HG02840 (cell line): ENCODE measurements around the gene IHH.

ENCODE experiments used
- ATAC-seq: cut with Tn5 transposase; IDR thresholded peaks from one replicate; pipeline ENCODE4 v1.9.1; 2021; ENCODE audit warnings: mild to moderate bottlenecking, moderate library complexity, moderate number of reproducible peaks; ENCODE audit not compliant: unreplicated experiment, low FRiP score

Gene IHH

DNA sequence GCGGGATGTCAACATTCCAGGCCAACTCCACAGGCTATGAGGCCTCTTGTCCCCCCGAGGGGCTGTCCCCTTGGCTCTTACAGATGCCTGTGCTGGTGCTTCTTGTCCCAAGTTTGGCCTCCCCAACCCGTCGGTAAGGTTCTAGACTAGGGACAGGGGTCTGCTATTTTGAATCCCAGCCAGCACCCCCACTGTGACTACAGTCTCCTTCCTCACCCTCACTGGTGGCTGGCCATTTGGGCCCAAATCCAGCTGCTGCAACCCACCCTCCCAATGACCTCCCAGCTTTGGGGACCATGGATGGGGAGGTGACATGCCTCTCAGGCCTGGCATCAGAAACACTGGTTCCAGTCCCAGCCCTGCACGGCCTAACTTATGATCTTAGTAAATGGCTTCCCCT is 38.1 kb downstream of the IHH start:
- ATAC-seq: no peak

DNA sequence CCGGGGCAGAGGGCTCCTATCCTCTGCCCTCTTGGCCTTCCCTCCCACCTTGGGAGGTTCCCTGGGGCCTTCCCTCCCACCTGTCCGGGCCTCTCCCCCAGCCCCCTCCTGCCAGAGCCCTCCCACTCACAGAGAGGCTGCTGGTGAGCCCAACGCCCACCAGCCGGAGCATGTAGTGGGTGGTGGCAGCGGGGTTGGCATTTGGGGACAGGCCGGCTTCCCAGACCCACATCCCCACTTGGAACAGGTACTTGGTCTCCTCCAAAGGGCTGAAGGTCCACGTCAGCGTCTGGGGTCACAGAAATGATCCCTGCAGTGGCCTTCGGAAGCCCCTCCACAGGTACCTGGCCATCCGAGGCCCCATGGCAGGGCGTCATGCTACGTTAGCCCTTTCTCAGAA is 38.7 kb downstream of the IHH start:
- no peak for ATAC-seq

DNA sequence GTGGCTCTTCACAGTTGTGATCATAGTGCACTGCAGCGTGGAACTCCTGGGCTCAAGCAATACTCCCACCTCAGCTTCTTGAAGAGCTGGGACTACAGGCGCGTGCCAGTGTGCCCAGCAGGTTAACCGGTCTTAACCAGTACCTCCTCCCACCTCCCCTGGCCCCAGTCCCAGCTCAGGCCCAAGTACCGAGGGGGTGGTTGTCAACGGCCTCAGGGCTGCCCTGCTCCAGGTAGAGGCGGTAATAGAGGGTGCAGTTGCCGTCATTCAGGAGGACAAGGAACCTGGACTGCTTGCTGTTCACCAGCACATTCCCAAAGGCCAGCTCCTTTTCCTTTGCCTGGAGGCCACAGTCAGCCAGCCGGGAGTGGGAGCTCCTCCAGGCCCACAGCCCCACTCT is 39.1 kb downstream of the IHH start:
- no peak for ATAC-seq

DNA sequence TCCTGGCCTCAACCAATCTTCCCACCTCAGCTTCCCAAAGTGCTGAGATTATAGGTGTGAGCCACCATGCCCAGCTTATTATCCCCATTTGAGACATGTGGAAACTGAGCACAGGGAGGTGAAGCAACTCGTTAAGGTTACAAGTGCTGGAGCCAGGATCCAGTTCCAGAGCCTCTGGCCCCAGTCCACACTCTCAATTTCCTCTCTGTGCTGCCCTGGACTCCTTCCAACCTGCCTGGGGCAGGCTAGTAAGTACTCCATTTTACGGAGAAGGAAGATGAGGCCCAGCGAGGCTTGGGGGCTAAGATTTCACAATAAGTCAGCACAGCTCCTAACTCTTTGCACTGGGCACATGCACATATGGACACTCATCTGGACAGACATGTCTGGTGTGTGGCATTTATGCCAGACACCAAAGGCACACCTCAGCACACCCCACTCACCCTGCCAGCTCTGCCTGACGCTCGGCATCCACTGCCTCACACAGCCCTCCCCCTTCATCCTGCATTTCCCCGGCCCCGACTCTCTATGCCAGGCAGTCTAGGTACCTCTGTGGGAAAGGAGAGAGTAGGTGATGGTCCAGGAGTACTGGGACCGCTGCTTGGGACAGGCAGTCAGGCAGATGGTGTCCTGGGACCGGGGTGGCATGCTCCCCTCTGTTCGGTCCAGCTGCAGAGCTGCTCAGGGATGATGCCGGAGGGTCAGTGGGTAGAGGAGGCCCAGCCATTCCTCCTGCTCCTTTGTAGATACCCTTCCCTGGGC is 39.9 kb downstream of the IHH start:
- ATAC-seq: no peak

DNA sequence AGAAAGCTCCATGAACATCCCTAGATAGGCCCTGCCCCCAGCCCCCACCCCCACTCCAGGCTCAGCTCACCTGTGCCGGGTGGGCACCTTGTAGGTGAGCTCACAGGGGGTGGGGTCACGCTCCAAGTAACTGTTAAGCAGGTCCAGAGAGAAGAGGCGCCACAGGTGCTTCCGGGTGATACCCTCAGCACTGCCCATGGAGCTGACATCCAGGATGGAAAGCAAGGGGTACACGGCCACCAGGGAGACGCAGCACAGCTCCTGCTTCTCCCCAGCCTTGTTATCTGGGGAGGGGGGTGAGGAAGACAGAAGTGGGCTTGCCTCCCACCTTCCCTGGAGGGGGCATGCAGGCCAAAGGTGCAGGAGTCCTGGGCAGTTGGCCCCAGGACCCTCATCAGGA is 41.3 kb downstream of the IHH start:
- no peak for ATAC-seq

DNA sequence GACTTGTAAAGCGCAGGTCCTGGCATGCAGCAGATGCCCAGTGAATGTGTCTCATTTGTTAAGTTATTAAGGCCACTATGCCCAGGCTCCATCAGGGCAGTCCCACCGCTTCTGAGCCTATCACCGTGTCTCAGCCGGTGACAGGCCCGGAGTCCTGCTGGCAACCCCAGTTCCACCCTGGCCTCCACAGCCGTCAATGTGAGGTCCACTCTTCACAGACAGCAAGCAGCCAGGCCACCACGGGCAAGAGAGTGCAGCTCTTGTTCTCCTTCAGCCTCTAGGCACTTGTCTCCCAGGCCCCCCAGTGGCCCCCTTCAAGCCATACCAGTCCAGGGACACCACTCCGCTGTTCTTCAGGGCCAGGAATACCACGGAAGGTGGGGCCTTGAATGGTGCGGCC is 42.0 kb downstream of the IHH start:
- no peak for ATAC-seq

DNA sequence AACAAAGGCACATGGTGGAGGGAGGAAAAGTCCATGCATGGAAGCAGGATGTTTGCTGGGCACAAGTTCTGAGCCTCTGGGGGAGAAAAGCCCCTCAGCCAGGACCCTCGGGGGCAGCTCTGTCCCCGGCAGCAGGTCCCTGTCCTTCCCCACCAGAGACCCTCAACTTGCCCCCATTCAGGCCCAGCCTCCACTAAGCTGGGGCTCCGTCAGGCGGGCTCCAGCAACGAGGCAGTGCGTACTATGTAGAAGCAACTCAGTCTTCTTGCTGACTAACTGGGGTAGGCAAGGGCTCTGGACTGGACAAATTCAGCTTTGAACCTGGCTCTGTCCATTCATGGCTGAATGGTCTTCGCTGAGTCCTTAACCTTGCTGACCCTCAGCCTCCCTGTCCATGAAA is 42.4 kb downstream of the IHH start:
- ATAC-seq: no peak

DNA sequence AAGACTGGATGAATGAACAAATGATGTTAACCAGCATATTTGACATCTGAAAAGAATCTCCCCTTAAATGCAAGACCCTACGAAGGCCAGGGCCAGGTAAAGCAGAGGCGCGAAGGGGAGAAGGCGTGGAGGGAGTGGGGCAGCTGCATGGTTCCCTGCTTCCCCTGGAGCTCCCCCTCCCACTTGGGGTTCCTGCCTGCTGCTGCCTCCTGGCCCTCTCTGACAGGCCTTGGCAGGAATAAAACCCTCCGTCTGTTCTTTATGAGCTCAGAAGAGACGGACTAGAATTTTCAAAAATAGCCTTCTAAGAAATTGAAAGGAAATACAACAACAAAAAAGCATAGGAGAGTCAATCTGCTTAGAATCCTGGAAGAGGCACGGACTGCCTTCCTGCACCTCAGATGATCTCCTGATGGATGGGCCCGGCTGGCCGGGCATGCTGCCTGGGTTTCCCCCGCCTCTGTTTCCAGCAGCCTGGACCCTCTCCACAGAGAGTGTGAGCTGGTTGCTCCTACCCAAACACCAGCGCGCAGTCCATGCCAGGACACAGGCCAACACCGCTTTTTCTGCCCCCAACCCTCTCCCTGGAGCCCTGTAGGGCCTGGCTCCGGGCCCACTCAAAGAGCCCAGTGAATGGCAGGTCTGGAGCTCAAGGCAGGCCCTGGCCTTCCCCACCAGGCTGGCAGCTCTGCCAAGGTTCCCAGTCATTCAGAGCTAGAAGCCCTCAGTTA is 43.4 kb downstream of the IHH start:
- no peak for ATAC-seq

DNA sequence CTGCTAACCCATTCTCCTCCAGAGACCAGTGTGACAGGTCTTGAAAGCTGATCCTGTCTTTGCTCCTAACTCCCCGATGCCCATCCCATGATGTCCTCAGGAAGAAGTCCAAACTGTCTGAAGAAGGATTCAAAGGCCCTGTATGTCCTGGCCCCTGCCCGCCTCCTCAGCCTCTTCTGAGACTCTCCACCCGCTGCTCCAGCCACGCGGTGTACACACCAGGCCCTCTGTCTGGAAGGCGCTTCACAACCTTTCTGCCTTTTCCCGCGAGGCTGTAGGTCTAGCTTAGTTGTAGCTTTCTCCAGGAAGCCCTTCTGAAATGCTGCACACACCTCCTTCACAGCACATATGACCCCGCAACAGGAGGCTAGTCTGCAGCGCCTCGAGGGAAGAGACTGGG is 44.0 kb downstream of the IHH start:
- no peak for ATAC-seq

DNA sequence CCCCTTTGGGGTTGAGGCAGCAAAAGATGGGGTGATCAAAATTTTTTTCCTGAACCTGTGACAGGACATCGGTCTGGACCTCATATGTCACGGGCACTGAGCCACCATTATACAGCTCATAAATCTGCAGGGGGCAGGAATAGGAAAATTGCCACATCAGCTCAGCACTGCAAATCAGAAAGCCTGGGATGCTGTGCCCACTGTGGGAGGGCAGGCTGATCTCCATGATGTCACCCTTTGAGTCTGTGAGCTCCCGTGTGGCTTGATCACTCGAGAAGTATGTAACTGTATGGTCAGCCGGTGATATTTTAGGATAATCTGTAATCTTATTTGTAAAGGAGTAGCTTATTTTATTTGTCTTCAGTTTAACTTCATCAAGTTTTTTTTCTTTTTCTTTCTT is 49.8 kb downstream of the IHH start:
- no peak for ATAC-seq

DNA sequence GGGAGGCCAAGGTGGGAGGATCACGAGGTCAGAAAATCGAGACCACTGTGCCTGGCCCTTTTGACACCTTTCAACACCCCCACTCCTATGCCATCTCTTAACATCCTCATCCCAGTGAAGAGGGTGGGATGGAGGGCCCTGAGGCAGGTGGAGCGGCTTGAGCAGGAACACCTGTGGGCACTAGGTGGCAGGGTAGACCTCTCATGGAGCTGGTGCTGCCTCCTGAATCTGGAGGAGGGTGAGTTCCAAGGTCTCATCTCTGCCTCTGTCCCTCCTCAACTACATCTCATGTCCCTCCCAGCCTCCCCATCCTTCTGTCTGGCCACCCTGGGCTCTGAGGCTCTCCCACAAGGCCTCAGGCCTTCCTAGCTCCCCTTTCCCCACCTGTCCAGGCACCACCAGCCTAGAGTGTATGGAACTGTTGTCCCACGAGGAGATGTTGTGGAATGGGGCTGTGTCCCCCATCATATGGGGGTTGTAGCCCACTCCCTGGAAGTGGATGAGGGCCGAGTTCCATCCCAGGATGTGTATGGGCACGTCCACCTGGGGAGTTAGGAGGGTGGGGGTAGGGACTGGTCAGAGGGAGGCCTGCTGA is 50.5 kb downstream of the IHH start:
- no peak for ATAC-seq

DNA sequence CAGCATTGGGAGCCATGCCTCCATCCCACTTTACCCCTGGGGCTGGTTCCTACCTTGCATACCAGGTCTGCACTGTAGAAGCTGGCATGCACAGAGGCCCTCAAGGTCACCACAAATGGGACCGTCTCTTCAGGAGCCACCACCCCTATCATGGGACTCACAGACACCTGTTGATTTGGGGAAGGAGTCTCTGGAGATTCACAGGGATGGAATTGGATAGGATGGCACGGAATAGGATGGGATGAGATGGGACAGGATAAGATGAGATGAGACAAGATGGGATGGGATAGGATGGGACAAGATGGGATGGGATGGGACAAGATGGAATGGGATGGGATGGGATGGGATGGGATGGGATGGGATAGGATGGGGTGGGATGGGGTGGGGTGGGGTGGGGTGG is 51.4 kb downstream of the IHH start:
- ATAC-seq: no peak
